Neural progenitor cell (in vitro differentiated cells): ENCODE measurements around the gene SNRNP35. TPM values are rescaled to one million over a fixed set of nuclear protein-coding genes. Genes with fewer than 3 reads are reported as not detected.

Experiments
- DNase-seq: peaks from one replicate; pipeline ENCODE4 v3.0.0-alpha.2; 2016; ENCODE audit warnings: low spot score
- H2AFZ ChIP-seq: fragments of 200-600 bp; sonication (generic); replicated peaks from 2 replicates; pipeline ENCODE4 v1.6.1; 2016; ENCODE audit warnings: antibody characterized with exemption
- H3F3A ChIP-seq: fragments of 200-600 bp; sonication (generic); 2 replicates; pipeline ENCODE4 v1.6.1; 2016; ENCODE audit warnings: antibody characterized with exemption, low read depth
- H3K27ac ChIP-seq: fragments of 200-600 bp; sonication (generic); 2 replicates; pipeline ENCODE4 v1.5.1; 2016; ENCODE audit warnings: mild to moderate bottlenecking
- H3K27me3 ChIP-seq: fragments of 200-600 bp; sonication (generic); 2 replicates; pipeline ENCODE4 v1.6.1; 2016; ENCODE audit warnings: mild to moderate bottlenecking, moderate library complexity
- H3K36me3 ChIP-seq: fragments of 200-600 bp; sonication (generic); 2 replicates; pipeline ENCODE4 v1.5.1; 2016
- H3K4me1 ChIP-seq: fragments of 200-600 bp; sonication (generic); 2 replicates; pipeline ENCODE4 v1.6.1; 2016; ENCODE audit warnings: mixed run types
- H3K4me2 ChIP-seq: fragments of 200-600 bp; sonication (generic); 2 replicates; pipeline ENCODE4 v1.6.1; 2016
- H3K4me3 ChIP-seq: fragments of 200-600 bp; sonication (generic); 2 replicates; pipeline ENCODE4 v1.5.1; 2016
- H3K79me2 ChIP-seq: fragments of 200-600 bp; sonication (generic); 2 replicates; pipeline ENCODE4 v1.6.1; 2016; ENCODE audit warnings: low read depth
- H3K9ac ChIP-seq: fragments of 200-600 bp; sonication (generic); 2 replicates; pipeline ENCODE4 v1.6.1; 2016
- H3K9me3 ChIP-seq: fragments of 200-600 bp; sonication (generic); 2 replicates; pipeline ENCODE4 v1.5.1; 2016; ENCODE audit warnings: low read depth
- H4K20me1 ChIP-seq: fragments of 200-600 bp; sonication (generic); 2 replicates; pipeline ENCODE4 v1.6.1; 2016; ENCODE audit warnings: low read depth
- H3K27ac Mint-ChIP-seq: 3 replicates; pipeline ENCODE4 v1.8.0; 2021; ENCODE audit warnings: mixed read lengths
- H3K27me3 Mint-ChIP-seq: 2 replicates; pipeline ENCODE4 v1.8.0; 2022; ENCODE audit warnings: low read depth, mild to moderate bottlenecking, inconsistent platforms, moderate library complexity, mixed read lengths; ENCODE audit not compliant: insufficient read depth
- H3K36me3 Mint-ChIP-seq: 3 replicates; pipeline ENCODE4 v1.8.0; 2021; ENCODE audit warnings: mixed read lengths
- H3K4me1 Mint-ChIP-seq: 3 replicates; pipeline ENCODE4 v1.8.0; 2021; ENCODE audit warnings: mixed read lengths
- H3K4me3 Mint-ChIP-seq: 3 replicates; pipeline ENCODE4 v1.8.0; 2021; ENCODE audit warnings: mild to moderate bottlenecking, moderate library complexity, mixed read lengths
- H3K9me3 Mint-ChIP-seq: 3 replicates; pipeline ENCODE4 v1.8.0; 2020; ENCODE audit warnings: mixed read lengths
- EZH2 ChIP-seq: fragments of 200-600 bp; sonication (generic); IDR thresholded peaks from 2 replicates; pipeline ENCODE4 v1.6.1; 2017; ENCODE audit warnings: antibody characterized with exemption, mild to moderate bottlenecking, moderate library complexity
- EZH2phosphoT487 ChIP-seq: fragments of 200-600 bp; sonication (generic); IDR thresholded peaks from 2 replicates; pipeline ENCODE4 v1.6.1; 2017; ENCODE audit warnings: antibody characterized with exemption
- total RNA-seq: library from RNA; depleted of rRNA; stranded (reverse); fragments of >200 nt; gene quantifications from 2 replicates; pipeline ENCODE4 v1.2.3, GENCODE V29; 2015; ENCODE audit warnings: low replicate concordance
- TF ChIP-seq, protein P1 (sequence below): fragments of 200-600 bp; sonication (generic); IDR thresholded peaks from 2 replicates; pipeline ENCODE4 v1.5.1; 2017; ENCODE audit warnings: antibody characterized with exemption, mild to moderate bottlenecking

Gene SNRNP35
- total RNA-seq, 1 donor from 2014 or later = 12.6 TPM

DNA sequence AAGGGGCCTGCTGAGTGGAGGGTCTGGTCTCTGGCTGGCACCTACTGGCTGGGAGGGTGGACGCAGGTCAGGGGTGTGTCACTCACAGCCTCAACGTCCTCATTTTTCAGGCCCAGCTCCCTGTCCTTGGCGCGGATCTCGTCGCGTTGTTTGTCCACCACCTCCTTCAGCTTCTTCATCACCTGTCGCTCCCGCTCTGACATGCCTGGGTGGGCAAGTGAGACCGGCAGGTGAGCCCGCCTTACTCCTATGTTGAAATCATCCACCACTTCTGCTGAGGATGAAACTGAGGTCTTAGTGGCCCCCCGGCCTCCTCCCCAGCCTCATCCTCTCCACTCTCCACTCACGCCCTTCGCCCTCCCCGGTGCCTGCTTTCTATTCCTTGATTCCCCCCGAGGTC is 41.4 kb downstream of the SNRNP35 start:
- H3K36me3 Mint-ChIP-seq = peaks cover 32% of the 10 kb centered on the region

DNA sequence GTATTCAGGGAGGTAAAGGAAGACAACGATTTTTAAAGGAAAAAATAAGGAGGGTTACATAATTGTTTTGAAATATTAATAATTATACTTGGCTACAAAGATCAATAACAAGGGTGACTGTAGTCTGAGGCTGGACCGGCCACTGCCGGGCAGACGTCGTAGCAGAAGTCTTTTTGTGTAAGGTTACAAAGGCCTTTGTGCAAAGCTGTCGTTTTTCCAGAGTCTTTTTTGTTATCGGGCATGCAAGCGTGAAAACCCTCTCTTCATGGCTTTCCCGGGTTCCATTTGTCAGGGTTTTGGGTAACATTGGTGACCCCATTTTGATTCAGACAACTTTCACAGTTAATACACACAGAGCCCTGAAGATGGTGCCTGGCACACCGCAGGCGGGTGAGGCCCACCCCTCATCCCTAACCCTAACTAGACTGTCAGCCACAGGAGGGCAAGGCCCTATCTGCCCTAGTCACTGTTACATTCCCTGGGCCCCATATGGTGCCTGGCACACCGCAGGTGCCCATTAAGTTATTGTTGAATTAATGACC is 44.3 kb downstream of the SNRNP35 start:
- Mint-ChIP-seq H3K27ac (peak overlapping the region; percentile 76), H3K4me1 (peaks cover 13% of the 10 kb centered on the region), H3K36me3 (peaks cover 34% of the 10 kb centered on the region), H3K27me3 (peaks cover 10% of the 10 kb centered on the region), H3K9me3 (no peaks in the 10 kb centered on the region), H3K4me3 (no peak overlapping the region)
- TF ChIP-seq EZH2phosphoT487 (no peak), EZH2 (no peak)
- TF ChIP-seq, protein P1, sequence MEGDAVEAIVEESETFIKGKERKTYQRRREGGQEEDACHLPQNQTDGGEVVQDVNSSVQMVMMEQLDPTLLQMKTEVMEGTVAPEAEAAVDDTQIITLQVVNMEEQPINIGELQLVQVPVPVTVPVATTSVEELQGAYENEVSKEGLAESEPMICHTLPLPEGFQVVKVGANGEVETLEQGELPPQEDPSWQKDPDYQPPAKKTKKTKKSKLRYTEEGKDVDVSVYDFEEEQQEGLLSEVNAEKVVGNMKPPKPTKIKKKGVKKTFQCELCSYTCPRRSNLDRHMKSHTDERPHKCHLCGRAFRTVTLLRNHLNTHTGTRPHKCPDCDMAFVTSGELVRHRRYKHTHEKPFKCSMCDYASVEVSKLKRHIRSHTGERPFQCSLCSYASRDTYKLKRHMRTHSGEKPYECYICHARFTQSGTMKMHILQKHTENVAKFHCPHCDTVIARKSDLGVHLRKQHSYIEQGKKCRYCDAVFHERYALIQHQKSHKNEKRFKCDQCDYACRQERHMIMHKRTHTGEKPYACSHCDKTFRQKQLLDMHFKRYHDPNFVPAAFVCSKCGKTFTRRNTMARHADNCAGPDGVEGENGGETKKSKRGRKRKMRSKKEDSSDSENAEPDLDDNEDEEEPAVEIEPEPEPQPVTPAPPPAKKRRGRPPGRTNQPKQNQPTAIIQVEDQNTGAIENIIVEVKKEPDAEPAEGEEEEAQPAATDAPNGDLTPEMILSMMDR = no peak
- Histone ChIP-seq H3K79me2 (no peaks in the 10 kb centered on the region), H2AFZ (no peak overlapping the region), H3K4me1 (peaks cover 13% of the 10 kb centered on the region), H3K36me3 (no peaks in the 10 kb centered on the region), H3K4me2 (peak overlapping the region; percentile 29), H3K9me3 (no peaks in the 10 kb centered on the region), H3K27ac (peak overlapping the region; percentile 80), H3K4me3 (no peak overlapping the region), H3K27me3 (no peaks in the 10 kb centered on the region), H3F3A (peaks cover 13% of the 10 kb centered on the region), H3K9ac (no peak overlapping the region), H4K20me1 (no peaks in the 10 kb centered on the region)
- DNase-seq = peak; percentile 91

More for the DNA sequence above, 41.4 kb downstream of the SNRNP35 start:
- H3K27ac ChIP-seq = no peak overlapping the region
- no peaks in the 10 kb centered on the region for H4K20me1 ChIP-seq
- H3F3A ChIP-seq = peaks cover 13% of the 10 kb centered on the region
- Mint-ChIP-seq H3K9me3 (no peaks in the 10 kb centered on the region), H3K27me3 (peaks cover 8% of the 10 kb centered on the region), H3K4me3 (peak overlapping the region; percentile 11), H3K4me1 (peaks cover 9% of the 10 kb centered on the region), H3K27ac (peak overlapping the region; percentile 1)
- no peak overlapping the region for H3K4me2 ChIP-seq
- TF ChIP-seq, protein P1 = no peak
- TF ChIP-seq EZH2 (no peak), EZH2phosphoT487 (no peak)
- H3K4me3 ChIP-seq = no peak overlapping the region
- H3K79me2 ChIP-seq = no peaks in the 10 kb centered on the region
- no peaks in the 10 kb centered on the region for H3K9me3 ChIP-seq
- H2AFZ ChIP-seq = no peak overlapping the region
- H3K27me3 ChIP-seq = no peaks in the 10 kb centered on the region
- H3K9ac ChIP-seq = no peak overlapping the region
- DNase-seq = no peak
- peaks cover 13% of the 10 kb centered on the region for H3K4me1 ChIP-seq
- H3K36me3 ChIP-seq = no peaks in the 10 kb centered on the region

DNA sequence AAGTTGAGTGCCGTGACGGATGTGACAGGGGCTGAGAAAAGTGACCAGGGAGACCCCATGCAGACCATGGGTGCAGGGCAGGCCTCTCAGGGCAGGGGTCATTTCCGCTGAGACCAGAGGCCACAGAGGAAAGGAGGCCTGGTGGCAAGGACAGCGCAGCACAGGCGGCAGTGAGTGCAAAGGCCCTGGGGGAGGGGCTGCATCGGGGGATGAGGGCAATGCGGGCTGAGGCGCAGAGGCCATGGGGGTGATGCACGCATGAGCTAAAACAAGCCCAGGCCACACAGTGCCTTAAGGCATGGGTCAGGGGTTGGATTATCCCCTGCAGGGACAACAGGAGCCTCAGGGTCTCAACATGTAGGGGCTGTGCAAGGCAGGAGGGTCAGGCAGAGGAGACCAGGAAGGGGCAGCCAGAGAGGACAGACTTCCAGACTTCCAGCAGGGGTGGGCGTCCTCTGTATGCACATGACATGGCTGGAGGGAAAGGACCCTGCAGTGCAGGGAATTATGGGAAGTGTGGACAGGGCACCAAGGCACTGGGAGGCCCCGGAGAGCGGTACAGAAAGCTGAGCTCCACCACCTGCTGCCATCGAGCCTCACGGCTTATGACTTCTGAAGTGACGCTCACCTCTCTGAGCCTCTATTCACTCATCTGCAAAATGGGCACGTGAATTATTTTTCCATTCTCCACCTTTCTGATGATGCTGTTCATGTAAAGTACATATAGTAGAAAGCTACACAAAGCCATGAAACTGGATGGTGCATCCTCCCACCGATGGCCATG is 48.3 kb downstream of the SNRNP35 start:
- Histone ChIP-seq H3K27ac (no peak overlapping the region), H3K9ac (no peak overlapping the region), H3K4me2 (no peak overlapping the region), H3K79me2 (no peaks in the 10 kb centered on the region), H3F3A (peaks cover 13% of the 10 kb centered on the region), H4K20me1 (no peaks in the 10 kb centered on the region), H3K4me3 (no peak overlapping the region), H3K27me3 (no peaks in the 10 kb centered on the region), H2AFZ (no peak overlapping the region), H3K9me3 (no peaks in the 10 kb centered on the region), H3K4me1 (peaks cover 13% of the 10 kb centered on the region), H3K36me3 (no peaks in the 10 kb centered on the region)
- no peaks in the 10 kb centered on the region for H3K9me3 Mint-ChIP-seq
- peak overlapping the region; percentile 41 for H3K4me3 Mint-ChIP-seq
- H3K36me3 Mint-ChIP-seq = peaks cover 24% of the 10 kb centered on the region
- peak overlapping the region; percentile 42 for H3K27ac Mint-ChIP-seq
- no peak for DNase-seq
- peaks cover 13% of the 10 kb centered on the region for H3K4me1 Mint-ChIP-seq
- TF ChIP-seq, protein P1 = no peak
- TF ChIP-seq EZH2 = no peak
- TF ChIP-seq EZH2phosphoT487 = no peak
- H3K27me3 Mint-ChIP-seq = peaks cover 10% of the 10 kb centered on the region
